NCI-H146 treated with DMSO at 0.1 percent for 48 hours (cell line): ENCODE results near the gene STAG1.
"Not testable (repeated sequence)": the region's sequence is repeated elsewhere in the genome, so short reads cannot be mapped to it uniquely, and the experiment has no call there.

Experiments
- DNase-seq: peaks from one replicate; lab custom pipeline; 2025; ENCODE audit not compliant: unreplicated experiment; lab: John Stamatoyannopoulos, UW

Gene STAG1

GRCh38 chr3:136427236-136427635, 324.9 kb downstream of the STAG1 start:
- DNase-seq: no peak

GRCh38 chr3:136414476-136414875, 337.7 kb downstream of the STAG1 start:
- no peak for DNase-seq

GRCh38 chr3:136412307-136412706, 339.9 kb downstream of the STAG1 start:
- no peak for DNase-seq

GRCh38 chr3:136409549-136409948, 342.6 kb downstream of the STAG1 start:
- no peak for DNase-seq

- DNase-seq: no peak
Observed at GRCh38 chr3:136404056-136404455, 348.1 kb downstream of the STAG1 start.

- DNase-seq: no peak
Observed at GRCh38 chr3:136396916-136397315, 355.3 kb downstream of the STAG1 start.

GRCh38 chr3:136390574-136390973, 361.6 kb downstream of the STAG1 start:
- DNase-seq: no peak

- DNase-seq: no peak
Observed at GRCh38 chr3:136387031-136387430, 365.1 kb downstream of the STAG1 start.

GRCh38 chr3:136385457-136385856, 366.7 kb downstream of the STAG1 start:
- DNase-seq: no peak

GRCh38 chr3:136381051-136381450, 371.1 kb downstream of the STAG1 start:
- no peak for DNase-seq

GRCh38 chr3:136380530-136380929, 371.6 kb downstream of the STAG1 start:
- DNase-seq: no peak

- no peak for DNase-seq
Observed at GRCh38 chr3:136378011-136378410, 374.2 kb downstream of the STAG1 start.

- DNase-seq: no peak
Observed at GRCh38 chr3:136377508-136377907, 374.7 kb downstream of the STAG1 start.

- not testable (repeated sequence) for DNase-seq
Observed at GRCh38 chr3:136375800-136376199, 376.4 kb downstream of the STAG1 start.

- DNase-seq: no peak
Observed at GRCh38 chr3:136366289-136366688, 385.9 kb downstream of the STAG1 start.

GRCh38 chr3:136353461-136353860, 398.7 kb downstream of the STAG1 start:
- DNase-seq: peak; percentile 19

- DNase-seq: no peak
Observed at GRCh38 chr3:136351905-136352304, 400.3 kb downstream of the STAG1 start.

GRCh38 chr3:136351351-136351750, 400.8 kb downstream of the STAG1 start:
- DNase-seq: no peak

- DNase-seq: no peak
Observed at GRCh38 chr3:136350557-136350956, 401.6 kb downstream of the STAG1 start.

GRCh38 chr3:136350132-136350531, 402.0 kb downstream of the STAG1 start:
- no peak for DNase-seq

GRCh38 chr3:136346486-136346885, 405.7 kb downstream of the STAG1 start:
- DNase-seq: no peak

- DNase-seq: no peak
Observed at GRCh38 chr3:136343873-136344555, 408.2 kb downstream of the STAG1 start.

GRCh38 chr3:136343446-136343845, 408.7 kb downstream of the STAG1 start:
- no peak for DNase-seq
